ENCODE results near the gene ZNF597.
"Not testable (repeated sequence)": the region's sequence is repeated elsewhere in the genome, so short reads cannot be mapped to it uniquely, and the experiment has no call there.

ZNF597 gene

DNA sequence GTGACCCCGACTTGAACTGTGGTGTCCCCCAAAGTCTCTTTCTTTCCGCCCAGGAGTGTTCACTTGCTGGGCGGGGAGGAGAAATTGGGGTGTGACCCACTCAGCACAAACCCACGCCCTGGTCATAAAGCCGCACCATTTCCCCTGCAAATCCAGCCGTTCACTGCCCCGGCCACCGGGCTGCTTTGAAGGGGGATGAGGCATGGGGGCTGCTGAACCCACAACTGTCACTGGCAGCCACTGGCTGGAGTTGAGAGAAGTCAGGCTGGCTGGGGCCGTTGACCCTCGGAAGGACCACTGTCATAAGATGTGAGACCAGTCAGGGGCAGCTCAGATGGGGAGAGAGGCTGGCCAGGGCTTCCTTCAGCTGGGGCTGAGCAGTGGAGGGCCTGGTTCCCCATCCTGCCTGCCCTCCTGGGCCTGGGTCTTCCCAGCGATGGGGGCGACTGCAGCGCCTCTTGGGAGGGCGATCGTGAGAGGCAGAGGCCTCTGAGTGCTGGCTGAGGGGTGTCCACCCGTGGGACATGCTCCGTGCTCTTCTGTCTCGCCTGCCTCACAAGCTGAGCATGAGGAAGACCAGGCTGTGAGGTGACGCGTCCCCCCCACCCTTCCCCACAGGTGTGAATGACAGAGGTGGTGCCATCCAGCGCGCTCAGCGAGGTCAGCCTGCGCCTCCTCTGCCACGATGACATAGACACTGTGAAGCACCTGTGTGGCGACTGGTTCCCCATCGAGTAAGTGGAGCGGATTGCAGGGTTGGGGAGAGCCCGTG, 32.5 kb upstream of the ZNF597 start:
- no peak for DNase-seq (ENCODE audit: low read depth in 2 of 2)

DNA sequence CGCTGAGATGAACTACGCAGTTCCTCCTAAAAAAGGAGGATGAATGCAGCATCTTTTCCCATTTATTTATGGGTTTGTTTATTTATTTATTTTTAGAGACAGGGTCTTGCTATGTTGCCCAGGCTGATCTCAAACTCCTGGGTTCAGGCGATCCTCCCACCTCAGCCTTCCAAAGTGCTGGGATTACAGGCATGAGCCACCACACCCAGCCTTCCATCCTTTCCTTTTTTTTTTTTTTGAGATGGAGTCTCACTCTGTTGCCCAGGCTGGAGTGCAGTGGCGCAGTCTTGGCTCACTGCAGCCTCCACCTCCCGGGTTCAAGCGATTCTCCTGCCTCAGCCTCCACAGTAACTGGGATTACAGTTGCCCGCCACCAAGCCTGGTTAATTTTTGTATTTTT, 31.6 kb upstream of the ZNF597 start:
- not testable (repeated sequence) for DNase-seq (ENCODE audit: low read depth in 2 of 2)

DNA sequence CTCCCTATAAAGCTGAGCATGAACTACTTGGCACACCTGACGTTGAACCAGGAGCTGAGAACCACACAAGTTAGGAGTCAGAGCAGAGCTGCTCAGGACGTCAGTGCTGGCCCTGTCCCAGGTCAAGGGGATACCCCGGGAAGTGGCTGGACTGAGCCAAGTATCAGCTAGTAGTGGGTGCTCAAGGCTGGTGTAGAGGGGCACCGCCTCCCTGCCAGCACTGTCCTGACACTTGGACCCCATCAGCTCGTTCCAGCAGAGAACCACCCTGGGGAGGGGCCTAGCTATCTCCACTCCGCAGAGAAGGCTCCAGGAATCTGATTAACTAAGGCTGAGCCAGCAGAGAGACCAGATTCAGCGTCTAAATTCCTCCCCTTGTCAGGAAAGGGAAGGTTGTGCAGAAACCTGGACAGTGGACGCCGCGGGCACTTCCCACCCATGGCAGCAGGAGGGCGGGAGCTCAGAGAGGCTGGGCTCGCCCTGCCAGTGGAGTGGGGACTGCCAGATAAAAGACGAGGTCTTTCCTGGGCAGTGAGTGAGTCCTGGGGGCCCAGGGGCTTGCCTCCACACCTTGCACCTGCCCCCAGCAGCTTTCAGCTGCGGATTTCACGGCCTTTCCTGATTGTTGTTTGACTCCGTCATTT, 31.0 kb upstream of the ZNF597 start:
- no peak for DNase-seq (ENCODE audit: low read depth in 2 of 2)

DNA sequence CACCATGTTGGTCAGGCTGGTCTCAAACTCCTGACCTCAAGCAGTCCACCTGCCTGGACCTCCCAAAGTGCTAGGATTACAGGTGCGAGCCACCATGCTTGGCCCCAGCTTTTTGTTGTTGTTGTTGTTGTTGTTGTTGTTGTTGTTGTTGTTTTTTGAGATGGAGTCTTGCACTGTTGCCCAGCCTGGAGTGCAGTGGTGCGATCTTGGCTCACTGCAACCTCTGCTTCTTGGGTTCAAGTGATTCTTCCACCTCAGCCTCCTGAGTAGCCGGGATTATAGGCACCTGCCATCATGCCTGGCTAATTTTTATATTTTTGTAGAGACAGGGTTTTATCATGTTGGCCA, 30.3 kb upstream of the ZNF597 start:
- DNase-seq (ENCODE audit: low read depth in 2 of 2) = not testable (repeated sequence)

DNA sequence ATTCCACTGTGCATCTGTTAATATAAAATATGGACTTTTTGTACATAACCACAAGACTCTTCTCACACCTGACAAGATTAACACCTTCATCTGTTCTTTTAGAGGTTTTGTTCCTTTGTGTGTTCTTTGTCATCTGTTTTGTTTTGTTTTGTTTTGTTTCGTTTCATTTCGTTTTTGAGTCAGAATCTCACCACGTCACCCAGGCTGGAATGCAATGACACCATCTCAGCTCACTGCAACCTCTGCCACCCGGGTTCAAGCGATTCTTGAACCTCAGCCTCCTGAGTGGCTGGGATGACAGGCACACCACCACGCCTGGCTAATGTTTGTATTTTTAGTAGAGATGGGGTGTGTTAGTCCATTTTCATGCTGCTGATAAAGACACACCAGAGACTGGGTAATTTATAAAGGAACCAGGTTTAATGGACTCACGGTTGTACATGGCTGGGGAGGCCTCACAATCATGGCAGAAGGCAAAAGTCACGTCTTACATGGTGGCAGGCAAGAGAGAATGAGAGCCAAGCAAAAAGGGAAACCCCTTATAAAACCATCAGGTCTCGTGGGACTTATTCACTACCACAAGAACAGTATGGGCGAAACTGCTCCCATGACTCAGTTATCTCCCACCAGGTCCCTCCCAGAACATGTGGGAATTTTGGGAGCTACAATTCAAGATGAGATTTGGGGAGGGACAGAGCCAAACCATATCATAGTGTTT, 29.7 kb upstream of the ZNF597 start:
- DNase-seq (ENCODE audit: low read depth in 2 of 2) = no peak

DNA sequence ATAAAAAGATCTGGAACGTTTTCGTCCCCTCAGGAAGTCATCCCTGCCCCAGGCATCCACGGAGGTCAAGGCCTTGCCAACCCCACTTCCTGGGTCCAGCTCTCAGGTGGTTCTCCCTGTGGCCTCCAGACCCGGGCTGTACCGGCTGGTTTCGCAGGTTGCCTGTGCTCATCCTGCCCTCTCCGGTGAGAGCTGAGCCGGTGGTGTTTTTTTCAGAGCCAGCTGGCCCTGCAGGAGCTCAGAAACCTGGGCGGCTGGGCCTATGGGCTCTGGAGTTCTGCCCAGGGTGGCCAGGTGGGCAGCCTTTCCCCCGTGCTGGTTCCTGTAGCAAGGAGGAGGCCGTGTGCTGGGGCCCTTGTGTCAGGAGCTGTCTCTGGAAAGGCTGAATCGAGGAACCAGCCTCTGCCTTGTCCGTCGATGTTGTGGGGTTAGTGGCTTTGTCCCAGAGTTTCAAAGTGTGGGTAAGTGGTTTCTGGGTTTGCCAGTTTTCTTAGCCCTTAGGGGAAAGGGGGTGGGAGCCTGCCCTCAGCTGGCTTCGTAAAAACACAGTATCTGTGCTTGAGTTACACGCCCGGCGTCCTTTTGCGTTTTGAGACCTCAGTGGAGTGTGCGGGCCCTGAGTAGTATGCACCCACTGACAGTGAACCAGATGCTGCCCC, 28.3 kb upstream of the ZNF597 start:
- DNase-seq (ENCODE audit: low read depth in 2 of 2) = no peak

DNA sequence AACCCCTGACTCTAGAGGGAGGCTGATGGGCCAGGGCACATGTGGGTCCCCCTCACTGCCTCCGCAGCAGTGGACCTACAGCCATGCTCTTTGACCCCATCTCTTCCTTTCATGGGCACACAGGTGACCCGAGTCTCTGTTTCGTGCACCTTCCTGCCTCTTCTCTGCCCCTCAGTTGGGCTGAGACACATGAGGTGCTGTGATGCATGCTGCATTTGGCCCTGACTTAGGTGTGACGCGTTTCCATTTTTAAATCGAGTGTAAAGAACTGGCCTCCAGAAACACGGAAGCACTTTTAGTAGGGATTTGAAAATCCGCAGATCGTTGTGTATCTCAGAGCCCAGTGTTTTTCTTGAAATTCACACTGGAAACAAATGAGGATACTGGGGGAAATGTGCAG, 27.4 kb upstream of the ZNF597 start:
- DNase-seq (ENCODE audit: low read depth in 2 of 2) = no peak

DNA sequence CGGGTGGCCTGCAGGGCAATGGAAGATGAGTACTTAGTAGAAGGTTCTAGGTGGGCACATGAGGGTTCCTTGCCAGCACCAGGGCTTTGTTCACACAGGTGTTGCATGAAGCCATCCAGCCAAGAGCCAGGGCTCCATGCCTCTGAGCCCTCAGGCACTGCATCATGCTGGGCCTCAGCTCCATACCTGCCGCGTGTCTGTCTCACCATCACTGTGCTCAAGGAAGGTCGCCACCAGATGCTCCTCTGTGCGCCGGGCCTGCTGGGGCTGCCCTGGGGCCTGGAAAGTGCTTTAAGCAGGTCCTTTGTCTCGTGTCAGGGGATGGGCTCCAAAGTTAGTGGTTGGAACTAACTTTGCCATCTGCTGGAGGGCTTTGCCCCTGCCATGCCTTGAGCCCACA, 26.4 kb upstream of the ZNF597 start:
- no peak for DNase-seq (ENCODE audit: low read depth in 2 of 2)

DNA sequence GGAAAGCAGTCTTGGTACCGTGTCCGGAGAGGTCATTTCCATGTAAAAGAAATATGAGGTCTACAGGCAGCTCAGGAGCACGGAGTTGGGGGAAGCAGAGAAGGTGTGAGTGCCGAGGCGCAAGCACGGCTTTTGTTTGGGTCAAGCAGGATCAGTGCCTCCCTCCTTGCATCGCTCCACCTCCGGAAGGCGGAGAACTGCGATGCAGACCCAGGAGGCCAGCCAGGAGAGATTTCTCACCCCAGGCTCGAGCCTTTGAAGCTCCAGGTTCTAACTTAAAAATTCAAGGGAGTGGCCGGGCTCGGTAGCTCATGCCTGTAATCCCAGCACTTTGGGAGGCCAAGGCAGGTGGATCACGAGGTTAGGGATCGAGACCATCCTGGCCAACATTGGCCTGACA, 25.2 kb upstream of the ZNF597 start:
- no peak for DNase-seq (ENCODE audit: low read depth in 2 of 2)

DNA sequence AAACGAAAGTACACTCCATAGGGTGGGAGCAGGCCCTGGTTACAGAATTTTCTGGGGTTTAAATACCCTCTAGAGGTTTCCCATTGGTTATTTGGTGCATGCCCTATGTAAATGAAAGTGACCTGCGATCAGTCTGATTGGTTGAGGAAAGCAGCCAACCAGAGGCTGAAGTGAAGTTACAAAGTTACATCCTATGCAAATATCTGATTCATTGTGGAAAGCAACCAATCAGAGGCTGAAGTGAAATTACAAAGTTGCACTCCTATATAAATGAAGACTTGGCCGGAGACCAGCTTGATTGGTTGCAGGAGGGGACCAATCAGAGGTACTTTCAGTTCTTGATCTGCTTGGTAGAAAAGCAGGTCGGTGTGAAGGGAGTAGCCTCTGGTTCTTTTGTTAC, 24.6 kb upstream of the ZNF597 start:
- DNase-seq (ENCODE audit: low read depth in 2 of 2) = no peak

DNA sequence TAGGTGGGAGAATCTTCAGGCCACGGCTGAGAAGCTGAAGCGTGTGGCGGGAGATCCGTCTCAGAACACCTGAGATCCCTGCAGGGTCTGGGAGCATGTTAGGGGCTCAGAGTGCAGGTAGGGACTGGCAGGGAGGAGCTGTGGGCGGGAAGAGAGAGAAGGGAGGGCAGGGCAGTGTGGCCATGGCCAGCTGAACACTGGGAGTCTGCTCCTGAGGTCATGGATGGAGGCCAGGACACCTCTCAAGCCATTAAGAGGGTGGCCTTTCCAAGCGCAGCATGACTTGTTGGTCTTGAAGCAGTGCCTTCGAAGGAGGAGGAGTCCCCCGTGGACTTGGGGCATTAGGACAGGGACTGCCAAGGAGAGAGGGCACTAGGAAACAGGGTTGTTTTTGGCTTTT, 23.9 kb upstream of the ZNF597 start:
- DNase-seq (ENCODE audit: low read depth in 2 of 2) = no peak

DNA sequence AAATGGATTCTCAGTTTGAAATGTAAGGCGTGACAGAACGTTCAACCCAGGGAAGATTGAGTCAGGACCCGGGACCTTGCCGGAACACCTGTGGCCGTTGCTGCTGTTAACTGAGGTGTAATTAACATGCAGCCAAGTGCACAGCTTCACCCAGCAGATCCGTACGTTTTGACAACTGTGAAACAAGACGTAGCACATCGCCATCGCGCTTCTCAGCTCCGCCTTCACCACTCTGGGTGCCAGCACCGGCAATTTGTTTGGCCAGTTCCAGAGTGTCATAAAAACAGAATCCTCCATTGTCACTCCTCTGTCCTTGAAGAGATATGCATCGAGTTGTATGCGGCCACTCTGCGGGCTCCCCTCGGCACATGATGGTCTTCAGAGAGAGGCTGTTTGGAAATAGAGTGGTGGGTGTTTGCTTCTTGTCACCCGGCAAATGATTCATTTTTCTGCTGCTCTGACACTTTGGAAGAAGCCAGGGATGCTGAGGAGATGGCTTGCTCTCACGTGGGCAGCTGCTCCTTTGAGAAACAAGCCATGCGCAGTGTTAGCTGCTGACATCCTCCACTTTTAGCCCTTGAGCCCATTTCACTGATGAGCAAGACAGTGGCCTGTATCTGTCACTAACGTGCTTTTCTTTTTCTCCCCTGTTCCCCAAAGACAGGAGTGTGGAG, 22.7 kb upstream of the ZNF597 start:
- DNase-seq (ENCODE audit: low read depth in 2 of 2) = no peak

DNA sequence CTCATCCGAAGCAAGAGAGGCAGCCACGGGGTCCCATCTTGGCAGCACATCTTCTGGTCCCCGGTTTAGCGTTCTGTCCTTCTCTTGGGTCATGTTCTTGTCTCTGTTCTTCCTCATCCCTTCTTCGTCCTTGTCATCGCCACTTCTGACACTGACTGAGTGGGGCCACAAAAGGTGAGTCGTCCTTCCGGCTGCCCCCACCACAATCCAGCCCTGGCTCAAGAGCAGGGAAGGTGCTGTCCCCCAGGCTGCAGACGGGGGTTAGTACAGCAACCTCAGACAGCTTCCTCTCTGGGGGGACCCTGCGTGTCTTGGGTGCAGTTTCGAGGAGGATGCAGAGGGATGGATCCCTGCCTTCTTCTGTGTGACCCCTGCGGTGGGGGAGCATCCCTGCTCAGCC, 22.0 kb upstream of the ZNF597 start:
- no peak for DNase-seq (ENCODE audit: low read depth in 2 of 2)

DNA sequence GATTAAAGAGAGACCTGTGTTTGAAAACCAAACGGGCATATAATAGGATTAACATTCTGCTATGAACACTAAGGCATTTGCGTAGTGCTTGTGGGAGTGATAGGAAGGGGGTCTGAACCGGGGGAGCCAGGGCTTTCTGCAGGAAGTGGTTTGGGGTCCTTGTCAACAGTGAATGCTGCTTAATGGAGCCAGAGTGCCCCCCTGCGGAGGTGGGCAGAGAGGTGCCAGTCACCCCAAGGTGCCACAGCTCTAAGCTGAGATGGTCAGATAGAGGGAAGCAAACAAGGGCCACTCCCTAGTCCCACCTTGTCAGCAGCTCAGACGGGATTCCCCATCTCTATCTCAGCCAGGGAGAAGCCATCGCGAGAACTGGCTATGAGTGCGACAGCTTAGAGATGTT, 17.8 kb upstream of the ZNF597 start:
- peak in 1 of 2 donors; percentile 24 for DNase-seq (ENCODE audit: low read depth in 2 of 2)

DNA sequence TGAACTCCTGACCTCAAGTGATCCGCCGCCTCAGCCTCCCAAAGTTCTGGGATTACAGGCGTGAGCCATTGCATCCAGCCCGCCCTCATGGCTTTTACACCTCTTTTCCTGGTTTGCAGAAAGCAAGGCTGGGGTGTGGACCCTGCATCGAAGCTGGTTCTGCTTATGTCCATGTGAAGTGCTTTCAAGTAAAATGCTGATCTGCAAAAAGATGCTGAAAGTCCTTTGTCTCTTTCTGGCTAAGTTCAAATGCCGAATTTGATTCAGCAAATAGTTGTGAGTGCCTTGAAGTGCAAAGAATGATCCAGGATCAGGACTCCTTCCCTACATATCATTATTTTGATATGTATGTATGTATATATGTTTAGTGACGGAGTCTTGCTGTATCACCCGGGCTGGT, 17.3 kb upstream of the ZNF597 start:
- DNase-seq (ENCODE audit: low read depth in 2 of 2) = no peak

DNA sequence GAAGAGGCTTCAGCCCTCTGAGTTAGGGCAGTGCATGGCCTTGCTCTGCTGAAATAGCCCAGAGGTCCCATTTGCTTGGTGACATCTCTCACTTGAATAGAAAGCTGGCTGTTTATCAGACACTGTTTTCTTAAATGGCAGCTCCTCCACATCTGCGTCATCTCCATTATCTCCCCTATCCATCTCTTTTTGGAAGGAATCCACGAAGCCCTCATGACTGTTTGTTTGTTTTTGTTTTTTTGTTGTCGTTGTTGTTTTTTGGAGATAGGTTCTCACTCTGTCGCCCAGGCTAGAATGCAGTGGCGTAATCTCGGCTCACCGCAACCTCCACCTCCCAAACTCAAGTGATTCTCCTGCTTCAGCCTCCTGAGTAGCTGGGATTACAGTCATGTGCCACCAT, 16.8 kb upstream of the ZNF597 start:
- no peak for DNase-seq (ENCODE audit: low read depth in 2 of 2)

DNA sequence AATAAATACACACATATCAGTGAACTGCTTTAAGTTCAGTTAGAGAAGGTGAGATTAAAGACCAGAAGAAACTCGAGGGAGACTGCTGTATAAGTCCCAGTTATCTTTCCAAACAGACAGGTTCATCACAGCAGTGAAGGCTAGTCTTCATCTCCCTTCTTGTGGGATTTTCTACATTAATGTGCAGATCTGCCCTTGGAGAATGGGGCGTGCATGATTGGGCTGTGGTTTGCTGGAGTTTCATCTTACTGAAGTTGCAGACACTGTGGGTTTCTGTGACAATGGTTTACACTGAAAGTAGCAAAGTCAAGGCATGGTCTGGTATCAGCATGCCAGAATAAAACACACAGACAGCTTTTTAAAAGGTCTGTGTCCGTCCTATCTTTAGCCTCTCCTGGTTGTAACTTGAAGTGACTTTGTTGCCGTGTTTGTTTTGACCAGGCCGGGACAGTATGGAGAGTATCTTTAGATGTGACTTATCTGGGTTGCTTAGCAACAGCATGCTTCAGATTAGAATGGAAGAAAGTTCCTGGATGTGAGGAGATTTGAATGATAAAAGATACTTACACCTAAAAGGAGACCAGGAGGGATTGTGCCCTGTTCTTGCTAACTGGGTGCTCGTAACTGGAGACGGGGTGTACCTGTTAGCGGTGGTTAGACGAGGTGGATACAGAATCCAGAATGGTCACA, 16.2 kb upstream of the ZNF597 start:
- no peak for DNase-seq (ENCODE audit: low read depth in 2 of 2)

DNA sequence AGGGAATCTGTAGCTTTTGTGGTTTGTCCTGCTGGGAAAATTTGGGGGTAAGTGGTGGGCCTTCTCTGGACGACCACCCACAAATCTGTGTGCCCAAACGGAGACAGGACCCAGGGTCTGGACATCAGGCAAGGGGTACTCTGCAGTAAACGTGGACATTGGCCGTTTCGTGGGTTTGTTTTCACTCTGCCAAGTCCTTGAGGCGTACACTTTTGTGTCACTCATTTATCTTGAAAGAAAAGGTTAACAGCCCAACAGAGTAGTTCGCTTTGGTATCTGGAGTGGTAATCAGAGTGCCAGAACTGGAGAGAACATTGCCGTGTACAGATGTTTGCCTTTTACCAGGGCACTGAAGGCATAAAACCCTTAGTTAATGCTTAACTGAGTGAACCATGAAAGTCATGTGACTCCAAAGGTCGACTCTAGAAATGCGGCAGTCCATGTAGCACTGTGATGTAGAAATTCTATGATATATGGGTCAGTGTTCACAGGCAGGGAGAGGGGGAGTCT, 15.6 kb upstream of the ZNF597 start:
- no peak for DNase-seq (ENCODE audit: low read depth in 2 of 2)

DNA sequence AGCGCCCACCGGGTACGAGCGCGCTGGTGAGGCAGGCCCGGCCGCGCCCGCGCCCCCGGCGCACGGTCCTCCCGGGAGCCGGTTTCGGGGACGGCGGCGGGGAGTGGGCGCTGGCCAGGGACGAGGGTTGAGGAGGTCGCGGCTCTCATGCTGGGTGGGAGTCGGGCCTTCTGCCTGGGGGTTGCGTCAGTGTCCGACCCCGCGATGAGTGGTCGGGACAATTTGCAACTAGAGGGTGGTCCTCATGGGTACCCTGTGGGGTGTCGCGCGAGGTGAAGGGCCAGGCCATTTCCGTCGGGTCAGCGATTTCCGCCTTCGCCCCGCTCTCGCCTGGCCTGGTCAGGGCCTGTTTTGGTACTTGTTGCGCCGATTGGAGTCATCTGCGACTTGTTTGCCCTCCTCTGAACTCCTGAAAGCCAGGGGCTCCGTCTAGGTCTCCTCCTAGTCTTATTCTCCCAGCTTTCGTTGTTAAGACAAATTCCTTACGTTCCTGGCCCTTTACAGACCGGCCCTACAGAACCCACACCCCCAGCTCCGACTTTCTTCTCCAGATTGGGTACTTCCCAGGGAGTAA, 15.1 kb upstream of the ZNF597 start:
- DNase-seq (ENCODE audit: low read depth in 2 of 2) = no peak

DNA sequence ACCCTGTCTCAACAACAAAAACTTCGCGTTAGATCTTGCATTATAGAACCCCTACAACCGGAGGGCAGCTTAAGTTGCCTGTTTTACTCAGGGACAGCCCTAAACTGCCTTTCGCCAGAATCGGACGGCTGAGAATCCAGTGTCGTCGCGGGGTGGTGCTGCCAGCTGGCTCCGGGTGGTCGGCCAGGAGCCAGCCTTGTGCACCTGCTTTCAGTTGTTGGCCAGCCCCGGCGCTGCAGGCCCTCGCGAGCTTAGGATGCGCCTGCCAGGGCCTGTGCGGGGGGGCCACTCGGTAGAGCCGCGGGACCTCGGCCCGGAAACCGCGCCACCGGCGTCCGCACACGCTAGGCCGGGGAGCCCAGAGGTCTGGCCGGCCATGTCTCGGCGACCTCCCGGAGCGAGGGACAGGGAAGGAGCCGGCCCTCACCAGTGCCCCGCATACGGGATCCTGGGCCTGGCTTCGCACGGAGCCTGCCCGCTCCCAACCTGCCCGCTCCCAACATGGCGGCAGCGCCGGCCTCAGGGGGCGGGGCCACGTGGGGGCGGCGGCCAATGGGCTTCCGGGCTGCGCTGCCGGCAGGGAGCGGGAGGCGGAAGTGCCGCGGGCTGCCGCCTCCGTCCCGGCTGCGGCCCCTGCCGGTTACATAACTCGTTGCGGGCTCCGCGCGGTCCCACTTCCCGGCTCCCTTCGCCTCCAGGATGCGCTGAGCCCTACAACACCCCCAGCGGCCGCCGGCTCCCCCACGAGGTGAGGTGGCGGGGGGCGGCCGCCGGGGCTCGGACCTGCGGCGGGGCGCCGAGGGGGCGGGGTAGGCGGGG, 14.3 kb upstream of the ZNF597 start:
- DNase-seq (ENCODE audit: low read depth in 2 of 2) = peak; percentile 72 to 77
